ENCODE measurements around the gene UPB1. TPM values are rescaled to one million over a fixed set of nuclear protein-coding genes. Genes with fewer than 3 reads are reported as not detected.

Gene UPB1
- total and polyA plus RNA-seq, 9 of the 15 experiments (the other 6 are each of a cell fraction or from before 2014, with no cell fraction given) = 0.06 to 0.11 TPM; not detected in 7

GRCh38 chr22:24496234-24496633 is 1.1 kb downstream of the UPB1 start:
- no peaks in the 10 kb centered on the region for H3K9me1 ChIP-seq (ENCODE audit: control insufficient read depth, insufficient read depth, low read length)
- H3K4me3 ChIP-seq = no peak overlapping the region
- peaks cover 0 to 44% of the 10 kb centered on the region in 2 experiments; a peak in 3 of 5 replicates for H3K27me3 ChIP-seq (ENCODE audit: control insufficient read depth in 2 of 2, insufficient read depth in 2 of 2, low read length in 2 of 2)
- H3K36me3 ChIP-seq (ENCODE audit: control insufficient read depth, insufficient read depth, low read length) = no peaks in the 10 kb centered on the region
- WGBS (ENCODE audit: insufficient coverage, low coverage, missing lambda C conversion rate) = 10% methylated on average over 4 of the region's 5 CpGs
- no TSS peak for BruUV-seq (replicated peaks)
- no peak overlapping the region for H3K4me2 ChIP-seq (ENCODE audit: insufficient read depth, low read length)
- intact Hi-C loops (cut with micrococcal nuclease) = no loop called here
- H2AFZ ChIP-seq (ENCODE audit: low read depth, low read length) = no peak overlapping the region
- H3K9me3 ChIP-seq (replicated peaks; ENCODE audit: control insufficient read depth, insufficient read depth, low read depth, low read length) = no peaks in the 10 kb centered on the region
- ATAC-seq = no peak
- no peak for FAIRE-seq
- no peaks in the 10 kb centered on the region for H3K79me2 ChIP-seq (ENCODE audit: control insufficient read depth, insufficient read depth, low read length)
- H3K4me1 ChIP-seq (replicated peaks in 1 of 2; ENCODE audit: control insufficient read depth in 2 of 2, insufficient read depth in 2 of 2, low read length in 2 of 2) = peaks cover 0 to 8% of the 10 kb centered on the region in 2 experiments; a peak in 1 of 5 replicates
- DNase-seq (ENCODE audit: extremely low read depth in 1 of 4, low spot score in 3 of 4) = no peak
- POLR2A ChIA-PET = interaction anchor here (0.6 to 1.6 kb wide), 3 partner anchors 10 to 61 kb away, joined by 3 to 5 read pairs (median 4); no protein-coding TSS in a partner anchor
- H3K9ac ChIP-seq (ENCODE audit: insufficient read depth in 1 of 2, low read depth in 2 of 2, low read length in 2 of 2) = no peak overlapping the region
- in situ Hi-C loops (cut with MboI) = no loop called here
- H4K20me1 ChIP-seq (replicated peaks; ENCODE audit: control insufficient read depth, insufficient read depth, low read length) = no peaks in the 10 kb centered on the region
- CTCF ChIA-PET (ENCODE audit: low intra/inter-chr PET ratio) = no interaction called here
- no peak for TF ChIP-seq HCFC1 (IDR thresholded peaks at IDR 0.05; ENCODE audit: low read depth, low read length)
- no peak for TF ChIP-seq PHF20 (IDR thresholded peaks at IDR 0.05; ENCODE audit: partially characterized antibody)
- no peak for TF ChIP-seq ZNF644 (tag; IDR thresholded peaks at IDR 0.05; ENCODE audit: low read depth)
- TF ChIP-seq ZNF24 (IDR thresholded peaks at IDR 0.05) = no peak
- no peak for TF ChIP-seq PRMT5 (CRISPR knock-in tag; IDR thresholded peaks at IDR 0.05)
- no peak for TF ChIP-seq ELK1 (CRISPR knock-in tag; IDR thresholded peaks at IDR 0.05)
- TF ChIP-seq CBX5 (IDR thresholded peaks at IDR 0.05; ENCODE audit: borderline replicate concordance, low read depth) = no peak
- TF ChIP-seq ZBTB17 (CRISPR knock-in tag; IDR thresholded peaks at IDR 0.05) = no peak
- no peak for TF ChIP-seq GATA2 (CRISPR knock-in tag; IDR thresholded peaks at IDR 0.05)
- no peak for TF ChIP-seq HMGN3 (IDR thresholded peaks at IDR 0.05; ENCODE audit: borderline replicate concordance, extremely low read depth, insufficient read length, low read depth, low read length)
- H3K27ac ChIP-seq (ENCODE audit: extremely low read depth, low read depth, low read length) = no peak overlapping the region

All from K562 (cell line).